ENCODE measurements around the gene ST7.
A peak's percentile ranks its signal among the peaks of the same experiment; 100 is the strongest.
"Not testable (repeated sequence)": the region's sequence is repeated elsewhere in the genome, so short reads cannot be mapped to it uniquely, and the experiment has no call there.

The ST7 gene

GRCh38 chr7:116955340-116955739, 2.0 kb downstream of the ST7 start:
- TF ChIP-seq CTCF (IDR thresholded peaks at IDR 0.05; ENCODE audit: low read depth, low read length): no peak
- in situ Hi-C loops (cut with HindIII; ENCODE audit: low sequenced_read_pairs): no loop called here
- H3K4me3 ChIP-seq (ENCODE audit: low read depth, low read length): no peak overlapping the region
- no peak for DNase-seq (ENCODE audit: low read depth, low spot score)

DNA sequence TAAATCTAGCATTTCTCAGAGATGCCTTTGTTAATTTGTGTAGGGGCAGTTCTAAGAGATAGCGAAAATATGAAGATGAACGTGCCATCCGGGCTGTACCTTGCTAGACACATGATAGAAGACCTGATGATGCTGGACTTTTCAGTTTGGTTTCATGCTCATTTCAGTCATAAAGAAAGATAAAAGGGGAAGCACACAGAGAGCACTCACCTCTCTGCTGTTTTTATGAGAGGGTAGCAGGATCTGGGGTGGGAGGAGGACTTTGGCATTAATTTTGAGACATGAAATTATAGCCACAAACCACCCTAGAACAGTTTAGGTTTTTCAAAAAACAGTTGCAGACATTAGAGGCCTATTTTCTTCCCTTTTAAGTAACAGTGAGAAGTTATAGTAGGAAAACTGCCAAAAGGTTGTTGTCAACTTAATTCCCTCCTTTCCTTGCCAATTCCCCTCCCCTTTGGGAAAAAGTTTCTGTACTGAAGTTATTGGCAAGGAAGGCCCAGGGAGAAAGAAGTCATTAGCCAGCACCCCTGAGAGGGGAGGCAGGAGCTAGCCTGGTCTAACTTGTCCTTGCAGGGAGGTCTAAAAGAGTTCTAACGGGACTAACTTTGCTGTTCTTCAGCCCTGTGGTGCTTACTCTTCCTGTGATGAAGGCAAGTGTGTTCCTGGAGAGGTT, 2.6 kb downstream of the ST7 start:
- in situ Hi-C loops (cut with HindIII; ENCODE audit: low sequenced_read_pairs): no loop called here
- TF ChIP-seq CTCF (IDR thresholded peaks at IDR 0.05; ENCODE audit: low read depth, low read length): no peak
- DNase-seq (ENCODE audit: low read depth, low spot score): peak; percentile 20
- H3K4me3 ChIP-seq (ENCODE audit: low read depth, low read length): no peak overlapping the region

DNA sequence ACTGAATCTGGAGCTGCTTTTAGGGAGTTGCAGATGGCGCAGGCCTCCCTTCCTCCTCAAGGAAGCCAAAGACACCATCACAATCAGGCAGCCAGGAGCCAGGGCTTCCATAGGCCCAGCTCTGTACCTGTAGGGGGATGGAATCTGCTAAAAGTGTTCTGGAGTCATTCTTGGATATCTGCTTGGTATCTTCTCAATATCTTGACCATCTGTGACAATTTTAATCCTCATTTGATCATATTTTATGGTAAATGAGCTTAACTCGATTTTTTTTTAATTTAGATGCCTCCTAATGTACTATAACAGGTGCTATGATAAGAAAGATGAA, 3.1 kb downstream of the ST7 start:
- H3K4me3 ChIP-seq (ENCODE audit: low read depth, low read length): no peak overlapping the region
- in situ Hi-C loops (cut with HindIII; ENCODE audit: low sequenced_read_pairs): no loop called here
- DNase-seq (ENCODE audit: low read depth, low spot score): no peak
- no peak for TF ChIP-seq CTCF (IDR thresholded peaks at IDR 0.05; ENCODE audit: low read depth, low read length)

DNA sequence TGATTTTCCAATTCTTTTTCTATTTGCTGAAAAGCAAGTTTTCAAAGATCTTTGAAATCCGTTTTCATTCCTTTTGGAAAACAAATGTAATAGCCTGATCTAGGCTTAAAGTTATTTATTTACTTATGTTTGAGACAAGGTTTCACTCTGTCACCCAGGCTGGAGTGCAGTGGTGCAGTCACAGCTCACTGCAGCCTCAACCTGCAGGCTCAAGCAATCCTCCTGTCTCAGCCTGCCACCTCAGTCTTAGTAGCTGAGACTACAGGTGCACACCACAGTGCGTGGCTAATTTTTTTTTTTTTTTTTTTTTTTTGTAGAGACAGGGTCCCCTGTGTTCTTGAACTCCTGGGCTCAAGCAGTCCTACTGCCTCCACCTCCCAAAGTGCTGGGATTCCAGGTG, 4.6 kb downstream of the ST7 start:
- in situ Hi-C loops (cut with HindIII; ENCODE audit: low sequenced_read_pairs): no loop called here
- TF ChIP-seq CTCF (IDR thresholded peaks at IDR 0.05; ENCODE audit: low read depth, low read length): no peak
- DNase-seq (ENCODE audit: low read depth, low spot score): no peak
- H3K4me3 ChIP-seq (ENCODE audit: low read depth, low read length): no peak overlapping the region

- H3K4me3 ChIP-seq (ENCODE audit: low read depth, low read length); DNase-seq (ENCODE audit: low read depth, low spot score); in situ Hi-C loops (cut with HindIII; ENCODE audit: low sequenced_read_pairs): not testable (repeated sequence)
Observed at GRCh38 chr7:116961966-116962673, 8.8 kb downstream of the ST7 start.

- TF ChIP-seq CTCF (IDR thresholded peaks at IDR 0.05; ENCODE audit: low read depth, low read length): no peak
- in situ Hi-C loops (cut with HindIII; ENCODE audit: low sequenced_read_pairs): no loop called here
- no peak overlapping the region for H3K4me3 ChIP-seq (ENCODE audit: low read depth, low read length)
- DNase-seq (ENCODE audit: low read depth, low spot score): no peak
Observed at GRCh38 chr7:116963234-116963633, 9.9 kb downstream of the ST7 start.

DNA sequence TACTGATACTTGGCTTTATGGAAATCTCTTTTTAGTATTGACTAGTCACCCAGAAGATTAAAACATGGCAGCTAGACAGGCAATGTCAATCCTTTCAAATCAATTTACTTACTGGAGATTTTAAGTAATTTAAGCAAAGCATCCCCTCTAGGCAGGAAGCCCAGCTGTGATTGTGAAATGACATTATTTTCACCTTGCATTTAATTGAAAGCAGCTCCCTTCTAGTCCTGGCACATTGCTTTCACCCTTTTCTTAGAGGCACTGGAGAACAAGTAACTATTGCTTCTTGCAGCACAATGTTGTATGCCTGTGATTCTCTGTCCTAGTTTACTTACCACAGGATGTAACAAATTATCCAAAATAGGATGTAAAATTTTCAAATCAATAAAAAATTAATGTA, 13.3 kb downstream of the ST7 start:
- no peak for TF ChIP-seq CTCF (IDR thresholded peaks at IDR 0.05; ENCODE audit: low read depth, low read length)
- H3K4me3 ChIP-seq (ENCODE audit: low read depth, low read length): no peak overlapping the region
- no peak for DNase-seq (ENCODE audit: low read depth, low spot score)
- in situ Hi-C loops (cut with HindIII; ENCODE audit: low sequenced_read_pairs): no loop called here

All from astrocyte of the spinal cord (primary cell).